K562 (cell line): Measurements from ENCODE around the gene MRPL41. TPM values are rescaled to one million over a fixed set of nuclear protein-coding genes. Genes with fewer than 3 reads are reported as not detected.
A peak's percentile ranks its signal among the peaks of the same experiment; 100 is the strongest.

Source experiments
- BACH1 ChIP-seq: fragments of 200-800 bp; sonication (Bioruptor generic); IDR thresholded peaks from 2 replicates; pipeline ENCODE4 v1.6.1; 2016; ENCODE audit warnings: missing genetic modification characterization, missing compliant biosample characterization
- CCNT2 ChIP-seq: IDR thresholded peaks from 2 replicates; pipeline ENCODE4 v1.6.1; 2011; ENCODE audit warnings: borderline replicate concordance, low read depth, mild to moderate bottlenecking, moderate library complexity, mixed read lengths, low read length; ENCODE audit not compliant: insufficient read length; ENCODE audit errors: extremely low read depth
- DLX4 ChIP-seq: fragments of 250-450 bp; sonication (Bioruptor Pico); IDR thresholded peaks from 2 replicates; pipeline ENCODE4 v1.6.1; 2021; ENCODE audit warnings: mild to moderate bottlenecking
- EP300 ChIP-seq: IDR thresholded peaks from 2 replicates; pipeline ENCODE4 v1.6.1; 2012; ENCODE audit warnings: low read length, improper control_type of control experiment
- GTF2B ChIP-seq: IDR thresholded peaks from 2 replicates; pipeline ENCODE4 v1.6.1; 2011; ENCODE audit not compliant: insufficient read length; ENCODE audit errors: extremely low read depth
- KHSRP ChIP-seq: fragments of 450-650 bp; IDR thresholded peaks from 2 replicates; pipeline ENCODE4 v1.6.1; 2017
- NFIX ChIP-seq: fragments of 250-450 bp; sonication (Bioruptor Pico); IDR thresholded peaks from 2 replicates; pipeline ENCODE4 v1.4.0; 2020; ENCODE audit warnings: low read depth, mild to moderate bottlenecking, moderate library complexity
- PKNOX1 ChIP-seq: fragments of 450-650 bp; IDR thresholded peaks from 2 replicates; pipeline ENCODE4 v1.6.1; 2016
- POLR2B ChIP-seq: fragments of 450-650 bp; IDR thresholded peaks from 2 replicates; pipeline ENCODE4 v1.6.1; 2018; ENCODE audit warnings: low read depth; ENCODE audit not compliant: partially characterized antibody
- RUNX1 ChIP-seq: sonication (generic); IDR thresholded peaks from 2 replicates; pipeline ENCODE4 v1.6.1; 2016; ENCODE audit warnings: antibody characterized with exemption, low read depth
- SMAD3 ChIP-seq: fragments of 450-650 bp; formaldehyde crosslinking; conservative IDR thresholded peaks from 2 replicates; pipeline ENCODE4 v1.4.0; 2020; ENCODE audit warnings: mild to moderate bottlenecking
- SMC3 ChIP-seq: conservative IDR thresholded peaks from 2 replicates; pipeline ENCODE4 v1.6.1; 2011; ENCODE audit warnings: low read depth, low read length, improper control_type of control experiment; ENCODE audit not compliant: insufficient read depth
- SUPT5H ChIP-seq: fragments of 450-650 bp; IDR thresholded peaks from 2 replicates; pipeline ENCODE4 v1.6.1; 2016
- YY1 ChIP-seq, 3 experiments: IDR thresholded peaks; 2 replicates each; pipeline ENCODE4 v1.6.1; 2011; ENCODE audit warnings: low read length in 2 of 3, mild to moderate bottlenecking in 2 of 3, moderate library complexity in 2 of 3, borderline replicate concordance in 1 of 3, control low read depth in 1 of 3, low read depth in 1 of 3; ENCODE audit not compliant: insufficient read depth in 3 of 3, insufficient replicate concordance in 2 of 3, control insufficient read depth in 1 of 3, insufficient read length in 1 of 3; ENCODE audit errors: extremely low read depth in 1 of 3
- ZNF212 ChIP-seq: fragments of 450-650 bp; formaldehyde crosslinking; IDR thresholded peaks from 2 replicates; pipeline ENCODE4 v1.4.0; 2020; ENCODE audit warnings: mild to moderate bottlenecking
- ZNF217 ChIP-seq: sonication (generic); formaldehyde crosslinking; IDR thresholded peaks from 2 replicates; pipeline ENCODE4 v1.8.0; 2022; ENCODE audit warnings: mild to moderate bottlenecking, missing genetic modification reagents
- ZNF282 ChIP-seq: sonication (generic); formaldehyde crosslinking; IDR thresholded peaks from 2 replicates; pipeline ENCODE4 v1.8.1; 2023; ENCODE audit warnings: missing genetic modification reagents
- ZNF311 ChIP-seq: fragments of 250-450 bp; sonication (Bioruptor Pico); IDR thresholded peaks from 2 replicates; pipeline ENCODE4 v1.4.0; 2020; ENCODE audit warnings: mild to moderate bottlenecking, moderate library complexity
- ZNF695 ChIP-seq: fragments of 450-650 bp; formaldehyde crosslinking; IDR thresholded peaks from 2 replicates; pipeline ENCODE4 v1.4.0; 2020; ENCODE audit warnings: mild to moderate bottlenecking, moderate library complexity
- polyA plus RNA-seq, 8 experiments: library from polyadenylated mRNA; depleted of rRNA in 4 of 8; stranded (reverse) in 5 of 8; unstranded in 3 of 8; fragments of >200 nt; fragmentation: Nextera tagmentation in 2 of 8; fragmentation: Illumina TruSeq in 1 of 8; extraction: Ambion mirVana in 2 of 8; extraction: Trizol in 1 of 8; gene quantifications; 2 replicates each; pipeline versions ENCODE4 v1.2.1 to v1.2.3, GENCODE V29; 2011 to 2014; ENCODE audit warnings: inconsistent platforms in 1 of 8, missing spikeins in 1 of 8
- total RNA-seq, 7 experiments: library from RNA; depleted of rRNA in 6 of 7; stranded (reverse); fragments of >200 nt in 6 of 7; fragmentation: Illumina TruSeq in 2 of 7; extraction: Trizol in 2 of 7; gene quantifications; 2 replicates each; pipeline versions ENCODE4 v1.2.1 to v1.2.3, GENCODE V29; 2011 to 2021; ENCODE audit warnings: low replicate concordance in 1 of 7
- TF ChIP-seq, protein P1 (sequence below): fragments of 250-450 bp; sonication (Bioruptor Pico); IDR thresholded peaks from 2 replicates; pipeline ENCODE4 v1.5.0; 2021
- TF ChIP-seq, protein P2 (sequence below): IDR thresholded peaks from 2 replicates; pipeline ENCODE4 v1.6.1; 2016; ENCODE audit warnings: missing genetic modification characterization, missing compliant biosample characterization
- TF ChIP-seq, protein P3 (sequence below): fragments of 450-650 bp; IDR thresholded peaks from 2 replicates; pipeline ENCODE4 v1.6.1; 2016; ENCODE audit warnings: borderline replicate concordance

The MRPL41 gene
- total and polyA plus RNA-seq, 9 of the 15 experiments (the other 6 are each of a cell fraction or from before 2014, with no cell fraction given): 2.6 to 259 (median 21.6) TPM

DNA sequence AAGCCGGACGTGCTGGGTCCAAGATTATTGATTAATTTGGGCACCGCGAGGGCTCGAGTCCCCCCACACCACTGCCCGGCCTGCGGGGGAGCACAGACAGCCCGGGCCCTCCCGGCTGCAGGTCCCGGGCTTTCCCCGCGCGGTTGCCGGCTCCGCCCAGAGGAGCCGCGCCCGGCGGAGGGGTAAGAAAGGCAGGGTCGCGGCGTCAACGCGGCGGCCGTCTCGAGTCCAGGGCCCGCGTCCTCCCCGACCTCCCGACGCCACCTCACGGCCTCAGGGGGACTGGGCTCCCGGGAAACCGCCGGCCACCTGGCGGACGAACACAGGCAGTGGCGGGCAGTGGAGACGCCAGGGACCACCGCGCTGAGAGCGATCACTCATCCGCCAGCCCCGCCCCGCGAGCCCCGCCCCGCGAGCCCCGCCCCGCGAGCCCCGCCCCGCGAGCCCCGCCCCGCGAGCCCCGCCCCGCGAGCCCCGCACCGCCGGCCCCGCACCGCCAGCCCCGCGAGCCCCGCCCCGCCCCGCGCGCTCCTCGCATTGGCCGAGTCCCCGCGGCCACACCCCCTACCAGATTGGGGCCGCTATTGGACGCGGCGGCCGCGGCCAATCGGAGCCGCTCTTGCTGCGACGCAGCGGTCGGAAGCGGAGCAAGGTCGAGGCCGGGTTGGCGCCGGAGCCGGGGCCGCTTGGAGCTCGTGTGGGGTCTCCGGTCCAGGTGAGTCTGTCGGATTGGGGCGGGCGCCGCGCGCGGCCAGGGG lies at the start of gene MRPL41 (continued):
- TF ChIP-seq PKNOX1 (peak; percentile 80), ZNF217 (no peak), GTF2B (no peak), BACH1 (tag) (no peak), KHSRP (no peak), SMC3 (peak; percentile 68), CCNT2 (peak; percentile 26), ZNF212 (CRISPR knock-in tag) (no peak), ZNF311 (CRISPR knock-in tag) (no peak), POLR2B (peak; percentile 64), NFIX (no peak), EP300 (peak; percentile 8; the same call in 1 of the 2 replicates), DLX4 (CRISPR knock-in tag) (no peak), RUNX1 (no peak), SMAD3 (CRISPR knock-in tag) (no peak), ZNF282 (CRISPR knock-in tag) (no peak), YY1 (IDR thresholded peaks at IDR 0.05; ENCODE audit: borderline replicate concordance in 1 of 3, control insufficient read depth in 1 of 3, extremely low read depth in 1 of 3, insufficient read depth in 3 of 3, insufficient read length in 1 of 3, insufficient replicate concordance in 2 of 3, low read depth in 1 of 3, low read length in 2 of 3) (peak in 1 of 3 experiments; percentile 52), SUPT5H (peak; percentile 71), ZNF695 (CRISPR knock-in tag) (no peak)
- TF ChIP-seq, protein P1, sequence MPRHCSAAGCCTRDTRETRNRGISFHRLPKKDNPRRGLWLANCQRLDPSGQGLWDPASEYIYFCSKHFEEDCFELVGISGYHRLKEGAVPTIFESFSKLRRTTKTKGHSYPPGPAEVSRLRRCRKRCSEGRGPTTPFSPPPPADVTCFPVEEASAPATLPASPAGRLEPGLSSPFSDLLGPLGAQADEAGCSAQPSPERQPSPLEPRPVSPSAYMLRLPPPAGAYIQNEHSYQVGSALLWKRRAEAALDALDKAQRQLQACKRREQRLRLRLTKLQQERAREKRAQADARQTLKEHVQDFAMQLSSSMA (CRISPR knock-in tag): no peak
- TF ChIP-seq, protein P2, sequence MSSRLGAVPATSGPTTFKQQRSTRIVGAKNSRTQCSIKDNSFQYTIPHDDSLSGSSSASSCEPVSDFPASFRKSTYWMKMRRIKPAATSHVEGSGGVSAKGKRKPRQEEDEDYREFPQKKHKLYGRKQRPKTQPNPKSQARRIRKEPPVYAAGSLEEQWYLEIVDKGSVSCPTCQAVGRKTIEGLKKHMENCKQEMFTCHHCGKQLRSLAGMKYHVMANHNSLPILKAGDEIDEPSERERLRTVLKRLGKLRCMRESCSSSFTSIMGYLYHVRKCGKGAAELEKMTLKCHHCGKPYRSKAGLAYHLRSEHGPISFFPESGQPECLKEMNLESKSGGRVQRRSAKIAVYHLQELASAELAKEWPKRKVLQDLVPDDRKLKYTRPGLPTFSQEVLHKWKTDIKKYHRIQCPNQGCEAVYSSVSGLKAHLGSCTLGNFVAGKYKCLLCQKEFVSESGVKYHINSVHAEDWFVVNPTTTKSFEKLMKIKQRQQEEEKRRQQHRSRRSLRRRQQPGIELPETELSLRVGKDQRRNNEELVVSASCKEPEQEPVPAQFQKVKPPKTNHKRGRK (tag): no peak
- TF ChIP-seq, protein P3, sequence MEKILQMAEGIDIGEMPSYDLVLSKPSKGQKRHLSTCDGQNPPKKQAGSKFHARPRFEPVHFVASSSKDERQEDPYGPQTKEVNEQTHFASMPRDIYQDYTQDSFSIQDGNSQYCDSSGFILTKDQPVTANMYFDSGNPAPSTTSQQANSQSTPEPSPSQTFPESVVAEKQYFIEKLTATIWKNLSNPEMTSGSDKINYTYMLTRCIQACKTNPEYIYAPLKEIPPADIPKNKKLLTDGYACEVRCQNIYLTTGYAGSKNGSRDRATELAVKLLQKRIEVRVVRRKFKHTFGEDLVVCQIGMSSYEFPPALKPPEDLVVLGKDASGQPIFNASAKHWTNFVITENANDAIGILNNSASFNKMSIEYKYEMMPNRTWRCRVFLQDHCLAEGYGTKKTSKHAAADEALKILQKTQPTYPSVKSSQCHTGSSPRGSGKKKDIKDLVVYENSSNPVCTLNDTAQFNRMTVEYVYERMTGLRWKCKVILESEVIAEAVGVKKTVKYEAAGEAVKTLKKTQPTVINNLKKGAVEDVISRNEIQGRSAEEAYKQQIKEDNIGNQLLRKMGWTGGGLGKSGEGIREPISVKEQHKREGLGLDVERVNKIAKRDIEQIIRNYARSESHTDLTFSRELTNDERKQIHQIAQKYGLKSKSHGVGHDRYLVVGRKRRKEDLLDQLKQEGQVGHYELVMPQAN: no peak
